K562 (cell line): Measurements from ENCODE around the gene XPO6. TPM values are rescaled to one million over a fixed set of nuclear protein-coding genes. Genes with fewer than 3 reads are reported as not detected.

ENCODE experiments used
- ATAC-seq: fragments of 200-7000 bp; cut with Tn5 transposase; 3 replicates; pipeline ENCODE4 v1.9.1; 2020; ENCODE audit warnings: moderate library complexity
- BruUV-seq: library from RNA; stranded (reverse); fragments of 400-500 nt; replicated peaks from 2 replicates; lab custom pipeline; 2021; lab: Mats Ljungman, UMichigan
- CTCF ChIA-PET: fragments of 300-600 bp; formaldehyde crosslinking; extraction: SDS; loops from one replicate; lab custom pipeline; 2021; ENCODE audit warnings: low intra/inter-chr PET ratio; lab: Yijun Ruan, JAX
- POLR2A ChIA-PET: fragments of 300-600, 350-650 bp; sonication (Branson Sonifier 250); formaldehyde crosslinking; extraction: SDS; loops from one replicate; lab custom pipeline; 2021; ENCODE audit warnings: antibody characterized with exemption, inconsistent platforms; lab: Yijun Ruan, JAX
- DNase-seq, 4 experiments: peaks; one replicate each; pipeline versions ENCODE4 v3.0.0 to v3.0.0-alpha.2; 2011 to 2018; ENCODE audit warnings: low spot score in 3 of 4, mixed read lengths in 3 of 4; ENCODE audit errors: extremely low read depth in 1 of 4
- FAIRE-seq: peaks from 2 replicates; lab custom pipeline; 2011; peaks lifted over from hg19 to GRCh38; lab: Jason Lieb, UNC
- H2AFZ ChIP-seq: 2 replicates; pipeline ENCODE4 v1.6.0; 2011; ENCODE audit warnings: low read depth, low read length, control low read depth, inconsistent platforms
- H3K27ac ChIP-seq: fragments of 200-600 bp; 3 replicates; pipeline ENCODE4 v1.8.0; 2011; ENCODE audit warnings: low read depth, mild to moderate bottlenecking, control low read depth, inconsistent platforms, low read length, moderate library complexity, mixed read lengths; ENCODE audit errors: extremely low read depth
- H3K27me3 ChIP-seq, 2 experiments: fragments of 300-600 bp in 1 of 2; 2 replicates in 1 of 2; 3 replicates in 1 of 2; pipeline versions ENCODE4 v1.6.0 to v1.8.0; 2011; ENCODE audit warnings: inconsistent platforms in 2 of 2, low read length in 2 of 2, mild to moderate bottlenecking in 1 of 2, mixed read lengths in 1 of 2, moderate library complexity in 1 of 2; ENCODE audit not compliant: control insufficient read depth in 2 of 2, insufficient read depth in 2 of 2
- H3K36me3 ChIP-seq: fragments of 300-600 bp; 3 replicates; pipeline ENCODE4 v1.8.0; 2011; ENCODE audit warnings: mild to moderate bottlenecking, low read length, inconsistent platforms; ENCODE audit not compliant: control insufficient read depth, insufficient read depth
- H3K4me1 ChIP-seq, 2 experiments: fragments of 200-600 bp in 1 of 2; replicated peaks in 1 of 2; 2 replicates in 1 of 2; 3 replicates in 1 of 2; pipeline versions ENCODE4 v1.5.1 to v1.8.0; 2011; ENCODE audit warnings: inconsistent platforms in 2 of 2, low read length in 2 of 2, mild to moderate bottlenecking in 1 of 2, mixed read lengths in 1 of 2, moderate library complexity in 1 of 2; ENCODE audit not compliant: control insufficient read depth in 2 of 2, insufficient read depth in 2 of 2
- H3K4me2 ChIP-seq: 2 replicates; pipeline ENCODE4 v1.6.1; 2011; ENCODE audit warnings: low read length, control low read depth, inconsistent platforms, mixed read lengths; ENCODE audit not compliant: insufficient read depth
- H3K4me3 ChIP-seq: fragments of 200-600 bp; sonication (generic), shearing (Covaris generic); 2 replicates; pipeline ENCODE4 v1.5.1; 2016; ENCODE audit warnings: control low read depth, inconsistent platforms
- H3K79me2 ChIP-seq: fragments of 200-600 bp; 3 replicates; pipeline ENCODE4 v1.8.0; 2011; ENCODE audit warnings: low read length, inconsistent platforms; ENCODE audit not compliant: control insufficient read depth, insufficient read depth
- H3K9ac ChIP-seq, 2 experiments: 2 replicates each; pipeline versions ENCODE4 v1.6.0 to v1.6.1; 2011; ENCODE audit warnings: low read depth in 2 of 2, low read length in 2 of 2, control low read depth in 1 of 2, inconsistent platforms in 1 of 2, mild to moderate bottlenecking in 1 of 2, mixed read lengths in 1 of 2; ENCODE audit not compliant: insufficient read depth in 1 of 2
- H3K9me1 ChIP-seq: one replicate; pipeline ENCODE4 v1.6.0; 2011; ENCODE audit warnings: inconsistent platforms, mild to moderate bottlenecking, low read length, moderate library complexity; ENCODE audit not compliant: control insufficient read depth, insufficient read depth
- H3K9me3 ChIP-seq: replicated peaks from 2 replicates; pipeline ENCODE4 v1.5.1; 2011; ENCODE audit warnings: low read depth, low read length, inconsistent platforms; ENCODE audit not compliant: control insufficient read depth, insufficient read depth
- H4K20me1 ChIP-seq: replicated peaks from 2 replicates; pipeline ENCODE4 v1.6.1; 2011; ENCODE audit warnings: low read length, inconsistent platforms, mixed read lengths; ENCODE audit not compliant: control insufficient read depth, insufficient read depth
- FIP1L1 ChIP-seq: fragments of 200-400 bp; formaldehyde crosslinking; IDR thresholded peaks from 2 replicates; pipeline ENCODE4 v1.6.1; 2018; ENCODE audit warnings: mild to moderate bottlenecking, low read depth, low read length; ENCODE audit not compliant: poor library complexity, severe bottlenecking
- FOSL1 ChIP-seq: fragments of 200-800 bp; sonication (Bioruptor generic); conservative IDR thresholded peaks from 2 replicates; pipeline ENCODE4 v1.6.1; 2016; ENCODE audit warnings: missing genetic modification characterization, missing compliant biosample characterization
- FOXO4 ChIP-seq: fragments of 450-650 bp; formaldehyde crosslinking; IDR thresholded peaks from 2 replicates; pipeline ENCODE4 v1.4.0; 2020; ENCODE audit warnings: mild to moderate bottlenecking, moderate library complexity
- GATAD2A ChIP-seq: fragments of 450-650 bp; IDR thresholded peaks from 2 replicates; pipeline ENCODE4 v1.6.1; 2017
- KLF6 ChIP-seq: fragments of 250-450 bp; sonication (Bioruptor Pico); IDR thresholded peaks from 2 replicates; pipeline ENCODE4 v1.4.0; 2020; ENCODE audit warnings: mild to moderate bottlenecking, moderate library complexity, borderline replicate concordance
- POLR2A ChIP-seq: fragments of 450-650 bp; conservative IDR thresholded peaks from 2 replicates; pipeline ENCODE4 v1.6.1; 2016
- PTBP1 ChIP-seq: fragments of 200-400 bp; formaldehyde crosslinking; IDR thresholded peaks from 2 replicates; pipeline ENCODE4 v1.6.1; 2017; ENCODE audit warnings: low read depth, low read length
- RBM34 ChIP-seq: fragments of 200-400 bp; formaldehyde crosslinking; IDR thresholded peaks from 2 replicates; pipeline ENCODE4 v1.6.1; 2018; ENCODE audit warnings: low read length, borderline replicate concordance; ENCODE audit not compliant: insufficient read depth
- ZNF175 ChIP-seq: fragments of 200-800 bp; sonication (Bioruptor generic); IDR thresholded peaks from 2 replicates; pipeline ENCODE4 v1.6.1; 2016; ENCODE audit warnings: low read depth, mild to moderate bottlenecking, missing genetic modification characterization, missing compliant biosample characterization
- ZNF408 ChIP-seq: fragments of 250-450 bp; sonication (Bioruptor Pico); IDR thresholded peaks from 2 replicates; pipeline ENCODE4 v1.4.0; 2020; ENCODE audit warnings: low read depth, mild to moderate bottlenecking, moderate library complexity
- ZNF431 ChIP-seq: sonication (generic); formaldehyde crosslinking; IDR thresholded peaks from 2 replicates; pipeline ENCODE4 v1.8.0; 2022; ENCODE audit warnings: mild to moderate bottlenecking, missing genetic modification reagents
- WGBS: fragments of 100-300 bp; shearing (Covaris generic); methylation state at CpG from one replicate; pipeline ENCODE4 v1.1.6; 2016; ENCODE audit warnings: low coverage, mixed read lengths; ENCODE audit not compliant: insufficient coverage; ENCODE audit errors: missing lambda C conversion rate; 5-methylcytosine and 5-hydroxymethylcytosine counted together
- in situ Hi-C: fragments of 300-500 bp; cut with MboI; formaldehyde crosslinking; loops from 4 replicates; pipeline ENCODE4 v1.15.0; 2018; ENCODE audit warnings: inconsistent platforms, mixed read lengths
- intact Hi-C: fragments of 100-400 bp; cut with micrococcal nuclease; formaldehyde crosslinking; loops from 2 replicates; pipeline ENCODE4 v1.14.2; 2022
- polyA plus RNA-seq, 8 experiments: library from polyadenylated mRNA; depleted of rRNA in 4 of 8; stranded (reverse) in 5 of 8; unstranded in 3 of 8; fragments of >200 nt; fragmentation: Nextera tagmentation in 2 of 8; fragmentation: Illumina TruSeq in 1 of 8; extraction: Ambion mirVana in 2 of 8; extraction: Trizol in 1 of 8; gene quantifications; 2 replicates each; pipeline versions ENCODE4 v1.2.1 to v1.2.3, GENCODE V29; 2011 to 2014; ENCODE audit warnings: inconsistent platforms in 1 of 8, missing spikeins in 1 of 8
- total RNA-seq, 7 experiments: library from RNA; depleted of rRNA in 6 of 7; stranded (reverse); fragments of >200 nt in 6 of 7; fragmentation: Illumina TruSeq in 2 of 7; extraction: Trizol in 2 of 7; gene quantifications; 2 replicates each; pipeline versions ENCODE4 v1.2.1 to v1.2.3, GENCODE V29; 2011 to 2021; ENCODE audit warnings: low replicate concordance in 1 of 7

The XPO6 gene
- total and polyA plus RNA-seq, 9 of the 15 experiments (the other 6 are each of a cell fraction or from before 2014, with no cell fraction given) = 11.2 to 196 (median 119) TPM

DNA sequence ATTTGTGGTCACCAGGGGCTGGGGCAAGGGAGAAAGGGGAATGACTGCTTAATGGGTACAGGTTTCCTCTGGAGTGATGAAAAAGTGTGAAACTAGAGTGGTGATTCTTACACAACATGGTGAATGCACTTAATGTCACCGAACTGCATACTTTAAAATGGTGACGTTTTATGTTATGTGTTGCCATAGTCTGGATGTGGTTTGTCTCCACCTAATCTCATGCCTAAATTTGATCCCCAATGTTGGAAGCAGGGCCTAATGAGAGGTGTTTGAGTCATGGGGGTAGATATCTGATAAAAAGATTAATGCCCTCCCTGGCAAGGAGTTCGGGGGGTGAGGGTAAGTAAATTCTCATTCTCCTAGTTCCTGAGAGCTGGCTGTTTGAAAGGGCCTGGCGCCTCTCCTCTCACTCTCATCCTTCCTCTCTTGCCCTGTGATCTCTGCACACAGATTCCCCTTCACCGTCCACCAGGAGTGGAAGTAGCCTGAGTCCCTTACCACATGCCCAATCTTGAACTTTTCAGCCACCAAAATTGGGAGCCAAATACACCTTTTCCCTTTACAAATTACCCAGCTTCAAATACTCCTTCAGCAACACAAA is 15.3 kb downstream of the XPO6 start (continued):
- TF ChIP-seq GATAD2A (no peak), FIP1L1 (no peak)

DNA sequence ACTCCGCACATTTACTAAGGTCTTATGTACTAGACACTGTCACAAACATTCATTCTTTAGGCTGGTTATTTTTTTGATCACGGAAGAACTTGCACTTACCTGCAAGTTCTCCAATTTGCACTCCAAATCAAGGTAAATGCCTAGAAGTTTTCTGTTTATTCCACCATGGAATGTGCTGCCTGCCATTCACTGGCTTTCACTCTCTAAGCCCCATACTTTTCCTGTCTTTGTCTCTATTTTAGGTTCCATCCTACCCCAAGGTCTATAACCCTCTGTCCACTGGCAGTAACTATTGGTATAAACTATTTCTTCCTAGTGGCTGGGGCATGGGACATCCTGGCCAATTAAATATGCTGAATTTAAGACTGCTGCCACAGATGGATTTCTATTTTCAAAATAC is 15.9 kb downstream of the XPO6 start:
- intact Hi-C loops = no loop called here
- Histone ChIP-seq H3K4me2 (no peak overlapping the region), H3K27ac (no peak overlapping the region), H3K9me1 (no peaks in the 10 kb centered on the region), H3K4me1 (peaks cover 0 to 8% of the 10 kb centered on the region in 2 experiments; a peak in 2 of 5 replicates), H3K27me3 (no peaks in the 10 kb centered on the region), H3K36me3 (peaks cover 71% of the 10 kb centered on the region), H2AFZ (no peak overlapping the region), H4K20me1 (peaks cover 25% of the 10 kb centered on the region), H3K79me2 (peaks cover 94% of the 10 kb centered on the region), H3K9me3 (no peaks in the 10 kb centered on the region; the same call in 1 of the 2 replicates), H3K9ac (no peak overlapping the region), H3K4me3 (no peak overlapping the region)
- ATAC-seq = no peak
- no peak for DNase-seq
- ChIA-PET CTCF (no interaction called here), POLR2A (interaction anchor here (1.9 kb wide), 2 partner anchors 11 to 13 kb away, joined by 6 to 7 read pairs; no protein-coding TSS in a partner anchor)
- in situ Hi-C loops = no loop called here
- WGBS = 94% methylated on average over 2 of the region's 2 CpGs
- TF ChIP-seq PTBP1 = no peak
- TF ChIP-seq POLR2A = no peak
- TF ChIP-seq FOXO4 (CRISPR knock-in tag) = no peak
- no peak for TF ChIP-seq ZNF431
- no peak for TF ChIP-seq ZNF408 (CRISPR knock-in tag)
- TF ChIP-seq FOSL1 (tag) = no peak
- no peak for TF ChIP-seq ZNF175 (CRISPR knock-in tag)
- TF ChIP-seq RBM34 = no peak
- no peak for TF ChIP-seq KLF6 (CRISPR knock-in tag)
- no TSS peak for BruUV-seq
- no peak for FAIRE-seq
